ENCODE measurements around the gene EFNB3.

Gene EFNB3

DNA sequence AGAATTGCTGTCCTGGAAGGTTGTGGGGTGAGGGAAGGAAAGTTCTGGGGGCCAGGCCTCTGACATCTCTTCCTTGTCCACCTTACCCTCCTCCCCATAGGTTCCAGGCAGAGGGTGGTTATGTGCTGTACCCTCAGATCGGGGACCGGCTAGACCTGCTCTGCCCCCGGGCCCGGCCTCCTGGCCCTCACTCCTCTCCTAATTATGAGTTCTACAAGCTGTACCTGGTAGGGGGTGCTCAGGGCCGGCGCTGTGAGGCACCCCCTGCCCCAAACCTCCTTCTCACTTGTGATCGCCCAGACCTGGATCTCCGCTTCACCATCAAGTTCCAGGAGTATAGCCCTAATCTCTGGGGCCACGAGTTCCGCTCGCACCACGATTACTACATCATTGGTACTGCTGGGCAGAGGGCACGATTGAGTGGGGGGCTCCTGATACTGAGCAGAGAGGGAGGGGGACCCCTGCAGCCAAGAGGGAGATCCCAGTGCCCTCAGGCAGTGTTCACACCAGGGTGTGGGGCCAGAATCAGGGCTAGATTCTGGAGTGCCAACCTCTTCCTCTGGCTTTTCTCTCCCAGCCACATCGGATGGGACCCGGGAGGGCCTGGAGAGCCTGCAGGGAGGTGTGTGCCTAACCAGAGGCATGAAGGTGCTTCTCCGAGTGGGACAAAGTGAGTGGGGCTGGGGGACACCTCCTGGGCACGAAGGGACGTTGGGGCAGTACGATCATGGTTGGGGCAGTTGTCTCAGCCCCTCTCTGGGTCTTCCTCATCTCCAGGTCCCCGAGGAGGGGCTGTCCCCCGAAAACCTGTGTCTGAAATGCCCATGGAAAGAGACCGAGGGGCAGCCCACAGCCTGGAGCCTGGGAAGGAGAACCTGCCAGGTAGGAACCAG, 3.1 kb downstream of the EFNB3 start:
- H3K4me1 ChIP-seq (ENCODE audit: control insufficient read depth in 2 of 2, insufficient read depth in 1 of 2, low read depth in 1 of 2, low read length in 2 of 2) = peaks cover 44 to 58% of the 10 kb centered on the region in 2 donors
- no peak overlapping the region for H2BK5ac ChIP-seq (ENCODE audit: low read length)
- H2AK5ac ChIP-seq (ENCODE audit: low read depth, low read length) = no peak overlapping the region
- no peak overlapping the region for H2AFZ ChIP-seq (ENCODE audit: low read length)
- no peak overlapping the region for H3K4me3 ChIP-seq (ENCODE audit: low read length in 2 of 2)
- no peak overlapping the region for H3K14ac ChIP-seq (ENCODE audit: low read length)
- H3K36me3 ChIP-seq (replicated peaks in 1 of 2; ENCODE audit: control insufficient read depth in 2 of 2, insufficient read depth in 2 of 2, low read length in 2 of 2) = peaks cover 0 to 25% of the 10 kb centered on the region in 2 donors
- no peak overlapping the region for H3K27ac ChIP-seq (replicated peaks; ENCODE audit: low read length)
- no peak overlapping the region for H4K8ac ChIP-seq (ENCODE audit: low read depth, low read length)
- no peak overlapping the region for H4K91ac ChIP-seq (ENCODE audit: low read depth, low read length, poor library complexity)
- no peak overlapping the region for H3K4ac ChIP-seq (ENCODE audit: low read length)
- no peak for DNase-seq (ENCODE audit: low spot score)
- H3K18ac ChIP-seq (ENCODE audit: low read length) = no peak overlapping the region
- peaks cover 10% of the 10 kb centered on the region for H3K79me1 ChIP-seq (ENCODE audit: low read depth, low read length)
- no peak overlapping the region for H2BK12ac ChIP-seq (ENCODE audit: low read length)
- peak overlapping the region; percentile 39 for H3K9ac ChIP-seq (ENCODE audit: low read depth, low read length, poor library complexity)
- no CpG with 5 or more reads among the region's 22 CpGs for WGBS, 2 donors (ENCODE audit: extremely low coverage in 2 of 2, insufficient read length in 2 of 2, insufficient replicate concordance in 1 of 2)
- no peak overlapping the region for H2BK15ac ChIP-seq (ENCODE audit: low read length)
- H3K4me2 ChIP-seq (ENCODE audit: insufficient read depth, low read length, poor library complexity, severe bottlenecking) = no peak overlapping the region
- H2BK120ac ChIP-seq (ENCODE audit: low read depth, low read length) = no peak overlapping the region
- H3K9me3 ChIP-seq (replicated peaks in 1 of 2; ENCODE audit: control insufficient read depth in 2 of 2, insufficient read depth in 1 of 2, low read depth in 1 of 2, low read length in 2 of 2) = no peaks in the 10 kb centered on the region
- no peaks in the 10 kb centered on the region for H3K27me3 ChIP-seq (ENCODE audit: control insufficient read depth in 3 of 3, insufficient read depth in 3 of 3, low read depth in 1 of 3, low read length in 3 of 3)
- H3K23ac ChIP-seq (ENCODE audit: low read depth, low read length, poor library complexity) = no peak overlapping the region

DNA sequence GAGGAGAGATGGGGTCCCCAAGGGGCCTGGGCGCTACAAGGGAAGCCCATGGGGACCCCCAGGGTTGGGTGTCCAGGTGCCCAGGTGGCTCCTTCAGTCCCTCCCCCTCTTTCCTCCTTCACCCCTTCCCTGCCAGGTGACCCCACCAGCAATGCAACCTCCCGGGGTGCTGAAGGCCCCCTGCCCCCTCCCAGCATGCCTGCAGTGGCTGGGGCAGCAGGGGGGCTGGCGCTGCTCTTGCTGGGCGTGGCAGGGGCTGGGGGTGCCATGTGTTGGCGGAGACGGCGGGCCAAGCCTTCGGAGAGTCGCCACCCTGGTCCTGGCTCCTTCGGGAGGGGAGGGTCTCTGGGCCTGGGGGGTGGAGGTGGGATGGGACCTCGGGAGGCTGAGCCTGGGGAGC, 4.0 kb downstream of the EFNB3 start:
- Histone ChIP-seq H3K18ac (ENCODE audit: low read length) (no peak overlapping the region), H2BK120ac (ENCODE audit: low read depth, low read length) (no peak overlapping the region), H2BK5ac (ENCODE audit: low read length) (no peak overlapping the region), H3K4me1 (ENCODE audit: control insufficient read depth in 2 of 2, insufficient read depth in 1 of 2, low read depth in 1 of 2, low read length in 2 of 2) (peaks cover 40 to 59% of the 10 kb centered on the region in 2 donors), H4K91ac (ENCODE audit: low read depth, low read length, poor library complexity) (no peak overlapping the region), H3K9me3 (replicated peaks in 1 of 2; ENCODE audit: control insufficient read depth in 2 of 2, insufficient read depth in 1 of 2, low read depth in 1 of 2, low read length in 2 of 2) (no peaks in the 10 kb centered on the region), H3K4me3 (ENCODE audit: low read length in 2 of 2) (no peak overlapping the region), H3K36me3 (replicated peaks in 1 of 2; ENCODE audit: control insufficient read depth in 2 of 2, insufficient read depth in 2 of 2, low read length in 2 of 2) (peaks cover 0 to 24% of the 10 kb centered on the region in 2 donors), H3K23ac (ENCODE audit: low read depth, low read length, poor library complexity) (no peak overlapping the region), H4K8ac (ENCODE audit: low read depth, low read length) (no peak overlapping the region), H3K27me3 (ENCODE audit: control insufficient read depth in 3 of 3, insufficient read depth in 3 of 3, low read depth in 1 of 3, low read length in 3 of 3) (no peaks in the 10 kb centered on the region), H3K14ac (ENCODE audit: low read length) (no peak overlapping the region), H2BK15ac (ENCODE audit: low read length) (no peak overlapping the region), H3K9ac (ENCODE audit: low read depth, low read length, poor library complexity) (no peak overlapping the region), H2AFZ (ENCODE audit: low read length) (no peak overlapping the region), H2AK5ac (ENCODE audit: low read depth, low read length) (no peak overlapping the region), H3K4me2 (ENCODE audit: insufficient read depth, low read length, poor library complexity, severe bottlenecking) (no peak overlapping the region), H3K4ac (ENCODE audit: low read length) (no peak overlapping the region), H3K79me1 (ENCODE audit: low read depth, low read length) (peaks cover 10% of the 10 kb centered on the region), H3K27ac (replicated peaks; ENCODE audit: low read length) (no peak overlapping the region), H2BK12ac (ENCODE audit: low read length) (no peak overlapping the region)
- WGBS, 2 donors (ENCODE audit: extremely low coverage in 2 of 2, insufficient read length in 2 of 2, insufficient replicate concordance in 1 of 2) = no CpG with 5 or more reads among the region's 11 CpGs
- DNase-seq (ENCODE audit: low spot score) = no peak

DNA sequence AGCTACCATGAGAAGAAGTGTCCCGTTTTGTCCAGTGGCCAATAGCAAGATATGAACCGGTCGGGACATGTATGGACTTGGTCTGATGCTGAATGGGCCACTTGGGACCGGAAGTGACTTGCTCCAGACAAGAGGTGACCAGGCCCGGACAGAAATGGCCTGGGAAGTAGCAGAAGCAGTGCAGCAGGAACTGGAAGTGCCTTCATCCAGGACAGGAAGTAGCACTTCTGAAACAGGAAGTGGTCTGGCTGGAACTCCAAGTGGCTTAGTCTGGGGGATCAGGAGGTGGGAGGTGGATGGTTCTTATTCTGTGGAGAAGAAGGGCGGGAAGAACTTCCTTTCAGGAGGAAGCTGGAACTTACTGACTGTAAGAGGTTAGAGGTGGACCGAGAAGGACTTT, 5.3 kb downstream of the EFNB3 start:
- Histone ChIP-seq H3K9me3 (replicated peaks in 1 of 2; ENCODE audit: control insufficient read depth in 2 of 2, insufficient read depth in 1 of 2, low read depth in 1 of 2, low read length in 2 of 2) (no peaks in the 10 kb centered on the region), H2BK5ac (ENCODE audit: low read length) (no peak overlapping the region), H3K23ac (ENCODE audit: low read depth, low read length, poor library complexity) (no peak overlapping the region), H3K4me3 (ENCODE audit: low read length in 2 of 2) (no peak overlapping the region), H3K79me1 (ENCODE audit: low read depth, low read length) (peaks cover 10% of the 10 kb centered on the region), H2BK12ac (ENCODE audit: low read length) (no peak overlapping the region), H3K4ac (ENCODE audit: low read length) (no peak overlapping the region), H4K91ac (ENCODE audit: low read depth, low read length, poor library complexity) (no peak overlapping the region), H2AFZ (ENCODE audit: low read length) (no peak overlapping the region), H3K27me3 (ENCODE audit: control insufficient read depth in 3 of 3, insufficient read depth in 3 of 3, low read depth in 1 of 3, low read length in 3 of 3) (no peaks in the 10 kb centered on the region), H3K4me1 (ENCODE audit: control insufficient read depth in 2 of 2, insufficient read depth in 1 of 2, low read depth in 1 of 2, low read length in 2 of 2) (peaks cover 37 to 58% of the 10 kb centered on the region in 2 donors), H2BK15ac (ENCODE audit: low read length) (no peak overlapping the region), H2BK120ac (ENCODE audit: low read depth, low read length) (no peak overlapping the region), H3K36me3 (replicated peaks in 1 of 2; ENCODE audit: control insufficient read depth in 2 of 2, insufficient read depth in 2 of 2, low read length in 2 of 2) (peaks cover 0 to 24% of the 10 kb centered on the region in 2 donors), H3K18ac (ENCODE audit: low read length) (no peak overlapping the region), H3K4me2 (ENCODE audit: insufficient read depth, low read length, poor library complexity, severe bottlenecking) (no peak overlapping the region), H3K9ac (ENCODE audit: low read depth, low read length, poor library complexity) (no peak overlapping the region), H3K27ac (replicated peaks; ENCODE audit: low read length) (no peak overlapping the region), H4K8ac (ENCODE audit: low read depth, low read length) (no peak overlapping the region), H2AK5ac (ENCODE audit: low read depth, low read length) (no peak overlapping the region), H3K14ac (ENCODE audit: low read length) (no peak overlapping the region)
- no CpG with 5 or more reads among the region's 7 CpGs for WGBS, 2 donors (ENCODE audit: extremely low coverage in 2 of 2, insufficient read length in 2 of 2, insufficient replicate concordance in 1 of 2)
- no peak for DNase-seq (ENCODE audit: low spot score)

DNA sequence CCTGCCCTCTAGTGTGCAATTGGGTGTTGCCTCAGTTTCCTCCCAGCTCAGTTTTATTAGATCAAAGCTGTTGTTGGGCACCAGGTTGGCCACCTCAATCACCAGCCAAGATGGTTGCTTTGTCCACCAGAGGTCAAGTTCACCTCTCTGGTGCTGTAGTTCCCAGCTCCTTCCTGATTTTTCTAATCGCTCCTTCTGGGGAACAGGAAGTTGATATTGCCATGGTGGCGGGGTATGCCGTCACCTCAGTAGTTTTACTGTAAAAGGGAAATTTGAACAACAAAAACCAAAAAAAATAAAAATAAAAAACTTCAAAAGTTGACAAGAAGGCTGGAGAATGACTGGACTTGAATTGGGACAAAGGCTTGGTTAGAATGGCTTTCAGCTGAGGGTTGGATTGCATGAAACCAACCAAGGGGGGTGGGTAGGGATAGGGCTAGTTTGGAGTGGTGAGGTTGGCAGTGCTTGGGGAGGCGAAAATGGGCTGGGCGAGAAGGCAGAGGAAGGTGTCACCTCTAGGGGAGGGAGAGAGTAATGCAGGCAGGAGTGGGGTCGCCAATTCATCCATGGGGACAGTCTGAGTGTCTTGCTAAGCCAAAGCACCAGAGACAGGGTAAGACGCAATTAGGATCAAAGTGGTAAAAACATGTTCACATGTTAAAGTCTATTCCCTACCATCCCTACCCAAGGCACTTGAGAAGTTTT, 6.2 kb downstream of the EFNB3 start:
- Histone ChIP-seq H3K79me1 (ENCODE audit: low read depth, low read length) (peaks cover 7% of the 10 kb centered on the region), H2BK120ac (ENCODE audit: low read depth, low read length) (no peak overlapping the region), H2BK15ac (ENCODE audit: low read length) (no peak overlapping the region), H2AK5ac (ENCODE audit: low read depth, low read length) (peak overlapping the region; percentile 1), H3K4me2 (ENCODE audit: insufficient read depth, low read length, poor library complexity, severe bottlenecking) (no peak overlapping the region), H3K27me3 (ENCODE audit: control insufficient read depth in 3 of 3, insufficient read depth in 3 of 3, low read depth in 1 of 3, low read length in 3 of 3) (no peaks in the 10 kb centered on the region), H3K4ac (ENCODE audit: low read length) (no peak overlapping the region), H3K27ac (replicated peaks; ENCODE audit: low read length) (peak overlapping the region; percentile 56), H4K91ac (ENCODE audit: low read depth, low read length, poor library complexity) (no peak overlapping the region), H3K14ac (ENCODE audit: low read length) (no peak overlapping the region), H3K36me3 (replicated peaks in 1 of 2; ENCODE audit: control insufficient read depth in 2 of 2, insufficient read depth in 2 of 2, low read length in 2 of 2) (peaks cover 0 to 24% of the 10 kb centered on the region in 2 donors), H2BK12ac (ENCODE audit: low read length) (no peak overlapping the region), H3K23ac (ENCODE audit: low read depth, low read length, poor library complexity) (peak overlapping the region; percentile 32), H3K4me3 (ENCODE audit: low read length in 2 of 2) (peak overlapping the region in 1 of 2 donors; percentile 21), H3K9me3 (replicated peaks in 1 of 2; ENCODE audit: control insufficient read depth in 2 of 2, insufficient read depth in 1 of 2, low read depth in 1 of 2, low read length in 2 of 2) (no peaks in the 10 kb centered on the region), H2AFZ (ENCODE audit: low read length) (no peak overlapping the region), H2BK5ac (ENCODE audit: low read length) (no peak overlapping the region), H4K8ac (ENCODE audit: low read depth, low read length) (no peak overlapping the region), H3K9ac (ENCODE audit: low read depth, low read length, poor library complexity) (no peak overlapping the region), H3K18ac (ENCODE audit: low read length) (no peak overlapping the region), H3K4me1 (ENCODE audit: control insufficient read depth in 2 of 2, insufficient read depth in 1 of 2, low read depth in 1 of 2, low read length in 2 of 2) (peaks cover 42 to 60% of the 10 kb centered on the region in 2 donors)
- no CpG with 5 or more reads among the region's 7 CpGs for WGBS, 2 donors (ENCODE audit: extremely low coverage in 2 of 2, insufficient read length in 2 of 2, insufficient replicate concordance in 1 of 2)
- no peak for DNase-seq (ENCODE audit: low spot score)

Data from neuronal stem cell (in vitro differentiated cells).